Measurements from ENCODE around the gene DNAJC16.
A peak's percentile ranks its signal among the peaks of the same experiment; 100 is the strongest.
"Not testable (repeated sequence)": the region's sequence is repeated elsewhere in the genome, so short reads cannot be mapped to it uniquely, and the experiment has no call there.

Gene DNAJC16

DNA sequence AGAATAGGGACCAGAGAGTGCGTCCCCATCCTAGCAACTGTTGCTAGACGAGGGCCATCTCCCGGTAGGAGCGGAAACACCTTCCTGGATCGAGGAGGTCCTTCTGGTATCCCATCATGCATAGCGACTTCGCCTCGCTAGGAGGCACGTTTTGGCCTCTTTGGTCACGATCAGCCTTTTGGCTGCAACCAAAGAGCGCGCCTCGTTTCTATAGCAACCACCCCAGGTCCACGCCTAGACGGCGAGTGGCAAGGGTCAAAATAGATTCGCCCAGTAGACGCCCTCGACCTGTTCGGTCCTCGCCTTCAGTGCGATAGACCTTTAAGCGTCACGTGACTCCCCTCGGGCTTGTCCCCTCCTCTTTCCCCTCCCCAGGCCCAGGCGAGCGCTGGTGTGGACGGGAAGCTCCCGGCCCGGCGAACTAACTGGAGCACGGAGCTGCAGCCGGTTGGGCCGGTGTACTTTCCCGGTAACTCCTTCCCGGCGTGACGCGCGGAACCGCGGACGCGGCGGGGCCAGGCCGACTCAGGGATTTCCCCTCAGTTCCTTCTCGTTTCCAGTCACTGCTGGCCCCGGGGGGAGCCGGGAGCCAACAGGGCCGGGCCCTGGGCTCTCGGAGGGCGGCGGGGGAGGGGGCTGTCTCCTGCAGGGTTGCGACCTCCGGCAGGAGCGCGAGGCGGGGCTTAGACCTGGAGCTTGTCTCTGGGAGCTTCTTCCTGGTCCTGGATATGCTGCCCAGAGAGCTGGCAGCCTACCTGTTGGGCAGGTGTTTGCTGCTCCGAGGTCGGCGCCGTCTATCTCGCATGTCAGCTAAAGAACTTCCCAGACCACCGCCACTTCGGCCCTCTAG is at the start of gene DNAJC16:
Gene DNAJC16, plus strand, starts transcription at position 359 of the 850 bp plus-strand sequence. CDS start 2,258 bp downstream, outside the sequence.
- DNase-seq, result peak; percentile 94

DNA sequence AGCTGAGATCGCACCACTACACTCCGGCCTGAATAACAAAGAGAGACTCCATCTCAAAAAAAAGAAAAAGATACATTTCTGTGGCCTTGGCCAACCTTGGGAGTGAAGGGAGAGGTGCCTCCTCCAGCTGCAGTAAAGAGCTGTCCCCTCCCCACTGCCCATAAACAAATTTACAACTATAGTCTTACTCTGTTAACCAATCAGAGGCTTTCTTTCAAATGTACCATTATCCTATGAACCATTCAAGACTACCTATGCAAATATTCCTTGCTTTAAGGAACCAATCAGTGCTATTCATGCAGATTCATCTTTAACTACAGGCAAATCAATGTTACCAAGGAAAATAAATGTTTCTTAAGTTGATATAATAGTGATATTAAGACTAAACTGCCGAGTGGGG is 49.7 kb upstream of the DNAJC16 start:
- DNase-seq, result no peak

DNA sequence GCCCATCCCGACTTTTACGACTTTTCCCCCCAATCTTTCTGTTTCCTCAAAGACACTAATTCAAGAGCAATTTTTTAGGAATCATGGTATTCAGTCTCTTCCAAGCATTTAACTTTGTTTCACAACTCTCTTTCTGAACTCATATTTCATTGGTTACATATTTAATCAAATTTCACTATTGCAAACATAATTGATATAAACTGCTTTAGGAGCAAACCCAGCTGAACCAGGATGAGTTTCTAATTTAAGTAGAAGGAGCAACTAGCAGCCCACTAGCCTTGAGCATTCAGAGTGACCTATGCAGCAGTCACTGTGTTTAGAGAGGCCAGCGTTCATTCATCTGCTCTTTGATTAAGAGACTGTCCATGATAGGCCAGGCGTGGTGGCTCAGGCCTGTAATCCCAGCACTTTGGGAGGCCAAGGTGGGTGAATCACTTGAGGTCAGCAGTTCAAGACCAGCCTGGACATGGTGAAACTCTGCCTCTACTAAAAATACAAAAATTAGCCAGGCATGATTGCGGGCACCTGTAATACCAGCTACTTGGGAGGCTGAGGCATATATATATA is 48.9 kb upstream of the DNAJC16 start:
- no peak for DNase-seq

DNA sequence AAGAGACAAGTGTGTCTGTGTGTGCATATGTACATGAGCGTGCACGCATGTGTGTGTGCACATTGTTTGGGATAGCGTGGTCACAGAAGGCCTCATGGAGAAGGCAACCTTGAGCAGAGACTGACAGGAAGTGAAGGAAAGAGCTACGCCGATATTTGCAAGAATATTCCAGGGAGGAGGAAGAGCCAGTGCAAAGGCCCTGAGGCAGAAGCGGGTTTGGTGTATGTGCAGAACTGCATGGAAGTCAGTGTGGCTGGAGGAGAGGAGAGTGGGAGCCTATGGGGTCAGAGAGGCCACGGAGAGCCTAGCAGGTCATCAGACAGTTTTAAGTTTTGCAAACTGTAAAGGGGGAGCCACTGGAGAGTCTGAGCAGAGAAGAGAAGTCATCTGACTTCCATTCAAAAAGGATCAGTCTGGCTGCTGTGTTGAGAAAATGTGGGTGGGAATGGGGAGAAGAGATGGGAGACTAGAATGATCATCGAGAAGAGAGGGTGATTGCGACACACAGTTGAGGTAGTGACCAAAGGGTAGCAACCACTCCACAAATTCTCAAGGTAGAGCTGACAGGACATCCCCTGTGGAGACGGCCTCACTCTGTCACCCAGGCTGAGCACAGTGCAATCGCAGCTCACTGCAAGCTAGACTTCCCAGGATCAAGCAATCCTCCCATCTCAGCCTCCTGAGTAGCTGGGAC is 46.8 kb upstream of the DNAJC16 start:
- no peak for DNase-seq

DNA sequence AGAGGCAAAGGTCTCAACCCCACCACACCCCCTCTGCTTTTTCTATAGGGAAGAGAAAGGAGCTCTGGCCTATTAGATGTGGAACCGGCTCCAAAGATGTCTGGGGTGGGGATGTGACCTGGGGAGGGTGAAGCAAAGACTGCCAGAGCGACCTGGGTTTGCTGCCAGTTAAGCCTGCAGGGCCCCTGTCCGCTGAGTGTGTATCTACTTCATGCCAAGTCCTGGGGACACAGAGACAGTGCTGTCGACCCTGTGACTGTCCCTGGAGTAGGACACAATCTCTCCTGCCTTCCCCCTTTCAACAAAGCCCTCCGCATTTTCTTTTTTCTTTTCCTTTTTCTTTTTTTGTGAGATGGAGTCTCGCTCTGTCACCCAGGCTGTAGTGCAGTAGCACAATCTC is 44.2 kb upstream of the DNAJC16 start:
- not testable (repeated sequence) for DNase-seq

DNA sequence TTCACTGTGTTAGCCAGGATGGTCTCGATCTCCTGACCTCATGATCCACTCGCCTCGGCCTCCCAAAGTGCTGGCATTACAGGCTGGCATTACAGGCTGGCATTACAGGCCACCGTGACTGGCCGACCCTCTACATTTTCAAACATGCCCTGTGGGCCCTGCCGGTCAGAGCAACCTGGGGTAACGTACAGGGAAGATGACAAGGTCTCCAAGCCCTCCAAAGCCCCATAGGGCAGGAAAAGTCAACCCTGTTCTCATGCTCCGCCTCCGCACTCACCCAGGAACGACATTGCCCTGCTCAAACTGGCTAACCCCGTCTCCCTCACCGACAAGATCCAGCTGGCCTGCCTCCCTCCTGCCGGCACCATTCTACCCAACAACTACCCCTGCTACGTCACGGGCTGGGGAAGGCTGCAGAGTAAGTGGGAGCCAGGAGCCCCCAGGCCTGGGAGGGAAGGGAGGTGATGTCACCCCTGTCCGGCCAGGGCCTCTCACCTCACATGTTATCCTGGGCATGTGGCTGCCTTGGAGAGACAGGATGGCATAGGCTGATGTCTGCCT is 43.6 kb upstream of the DNAJC16 start:
- DNase-seq, result not testable (repeated sequence)

DNA sequence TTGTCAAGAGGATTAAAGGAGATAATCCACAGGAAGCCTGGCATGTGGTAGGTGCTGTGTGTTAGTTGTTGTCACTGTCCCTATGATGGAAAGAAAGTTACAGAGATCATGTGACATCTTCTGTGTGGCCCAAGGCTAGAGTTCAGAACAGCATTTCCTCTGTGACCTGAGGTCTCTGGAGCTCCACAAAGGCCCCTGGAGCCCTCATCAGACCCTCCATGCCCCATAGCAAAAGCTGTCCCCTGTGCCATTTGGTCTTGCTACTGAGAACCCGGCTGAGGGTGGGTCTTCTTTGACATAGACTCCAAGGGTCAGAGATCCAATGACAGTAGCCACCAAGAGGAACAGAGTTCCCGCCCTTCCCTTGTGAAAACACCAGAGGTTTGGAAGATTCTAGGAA is 42.7 kb upstream of the DNAJC16 start:
- DNase-seq, result no peak

DNA sequence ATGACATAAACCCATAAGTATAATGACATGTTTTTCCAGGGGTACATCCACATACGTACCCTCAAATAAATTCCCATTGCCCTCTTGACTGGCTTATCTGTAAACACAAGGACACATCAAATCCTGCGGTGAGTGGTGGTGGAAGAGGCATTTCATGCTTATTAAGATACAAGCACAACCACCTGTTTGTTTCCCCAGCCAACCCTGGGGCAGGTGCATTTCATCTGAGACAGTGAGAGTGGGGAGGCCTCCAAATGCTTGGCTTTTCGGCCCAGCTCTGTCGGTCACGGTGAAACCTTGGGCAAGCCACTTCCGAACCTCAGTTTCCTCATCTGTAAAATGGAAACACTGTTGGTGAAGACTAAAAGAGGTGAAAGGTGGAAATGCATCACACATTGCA is 42.2 kb upstream of the DNAJC16 start:
- not testable (repeated sequence) for DNase-seq

DNA sequence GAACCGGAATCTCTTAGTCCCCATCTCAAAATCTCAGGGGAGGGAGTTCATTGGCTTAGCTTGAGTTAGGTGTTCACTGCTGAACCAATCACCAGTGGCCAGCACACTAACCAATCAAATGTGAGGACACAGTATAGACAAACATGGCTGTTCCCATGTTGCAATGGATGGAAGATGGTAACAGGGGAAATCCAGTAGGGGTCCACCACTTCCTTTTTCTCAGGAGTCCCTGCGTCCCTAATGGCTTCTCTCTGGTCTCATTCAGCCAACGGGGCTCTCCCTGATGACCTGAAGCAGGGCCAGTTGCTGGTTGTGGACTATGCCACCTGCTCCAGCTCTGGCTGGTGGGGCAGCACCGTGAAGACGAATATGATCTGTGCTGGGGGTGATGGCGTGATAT is 41.0 kb upstream of the DNAJC16 start:
- DNase-seq, result no peak

DNA sequence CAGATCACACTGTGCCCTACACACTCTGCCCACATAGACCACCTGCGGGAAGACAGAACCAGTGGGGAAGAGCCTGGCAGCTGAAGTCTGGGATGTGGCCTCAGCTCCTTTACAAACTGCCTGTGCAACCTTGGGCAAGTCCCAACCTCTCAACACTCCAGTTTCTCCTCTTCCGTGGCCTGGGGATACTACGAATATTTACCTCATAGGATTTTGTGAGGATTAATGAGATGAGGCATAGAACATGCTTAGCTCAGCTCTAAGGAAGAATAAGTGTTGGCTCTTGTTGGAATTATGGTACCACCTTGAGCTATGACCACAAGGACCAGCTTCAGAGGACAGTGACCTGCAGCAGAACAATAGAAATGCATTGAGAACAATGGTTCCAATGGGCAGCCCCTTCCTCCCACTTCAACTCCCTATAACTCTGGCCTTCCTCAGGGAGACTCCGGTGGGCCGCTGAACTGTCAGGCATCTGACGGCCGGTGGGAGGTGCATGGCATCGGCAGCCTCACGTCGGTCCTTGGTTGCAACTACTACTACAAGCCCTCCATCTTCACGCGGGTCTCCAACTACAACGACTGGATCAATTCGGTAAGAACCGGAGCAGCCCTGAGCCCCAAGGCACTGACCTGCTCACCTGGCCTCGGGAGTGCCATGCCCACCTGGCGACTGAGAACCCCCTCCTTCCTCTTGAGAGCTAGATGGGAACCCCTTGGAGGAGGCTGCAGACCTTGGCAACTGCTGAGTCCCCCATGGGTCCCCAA is 39.6 kb upstream of the DNAJC16 start:
- DNase-seq, result not testable (repeated sequence)

DNA sequence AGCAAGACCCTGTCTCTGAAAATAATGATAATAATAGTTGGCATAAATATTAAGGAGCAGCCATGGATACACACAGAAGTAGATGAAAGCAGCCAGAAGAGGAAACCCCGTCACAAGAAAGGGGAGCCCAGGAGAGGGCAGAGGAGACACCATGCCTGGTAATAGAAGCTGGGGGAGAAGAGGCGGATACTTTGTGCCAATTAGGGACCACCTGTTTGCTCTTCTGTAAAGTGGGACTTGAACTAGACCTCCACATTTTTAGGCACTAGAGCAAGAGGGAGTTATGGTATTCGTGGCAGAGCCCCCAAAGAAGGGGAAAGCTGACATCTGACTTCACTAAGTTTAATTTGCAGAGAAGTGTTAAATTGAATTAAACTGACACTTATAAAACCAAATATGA is 38.3 kb upstream of the DNAJC16 start:
- no peak for DNase-seq

DNA sequence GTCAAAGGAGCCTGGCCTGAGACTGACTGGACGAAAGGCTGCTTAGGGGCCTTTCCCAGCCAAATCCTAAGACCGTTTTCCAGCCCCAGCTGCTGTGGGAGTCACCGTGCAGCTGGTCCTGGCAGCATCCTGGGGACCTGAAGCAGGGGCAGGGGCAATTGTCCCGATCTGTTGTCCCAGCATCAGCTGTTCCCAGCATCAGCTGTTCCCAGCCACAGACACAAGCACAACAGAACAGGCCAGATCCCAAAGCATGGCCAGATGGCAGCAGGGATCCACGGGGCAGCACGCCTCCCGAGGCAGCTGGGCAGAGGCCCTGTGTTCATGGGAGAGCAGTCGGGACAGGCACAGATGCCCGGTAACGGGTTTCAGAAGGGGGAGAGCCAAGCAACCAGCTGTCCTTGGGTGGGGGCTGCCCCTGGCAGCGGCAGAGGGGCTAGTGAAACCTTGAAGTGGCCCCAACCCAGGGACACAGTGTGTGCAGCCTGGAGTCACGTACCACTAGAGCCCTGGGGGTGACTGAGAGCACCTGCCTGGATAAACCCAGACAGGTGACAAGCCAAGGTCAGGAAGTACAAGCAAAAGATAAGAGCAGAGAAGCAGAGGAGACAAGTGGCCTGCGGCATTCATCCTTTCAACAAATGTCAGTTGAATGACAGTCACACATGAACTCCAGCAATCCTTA is 37.5 kb upstream of the DNAJC16 start:
- no peak for DNase-seq

DNA sequence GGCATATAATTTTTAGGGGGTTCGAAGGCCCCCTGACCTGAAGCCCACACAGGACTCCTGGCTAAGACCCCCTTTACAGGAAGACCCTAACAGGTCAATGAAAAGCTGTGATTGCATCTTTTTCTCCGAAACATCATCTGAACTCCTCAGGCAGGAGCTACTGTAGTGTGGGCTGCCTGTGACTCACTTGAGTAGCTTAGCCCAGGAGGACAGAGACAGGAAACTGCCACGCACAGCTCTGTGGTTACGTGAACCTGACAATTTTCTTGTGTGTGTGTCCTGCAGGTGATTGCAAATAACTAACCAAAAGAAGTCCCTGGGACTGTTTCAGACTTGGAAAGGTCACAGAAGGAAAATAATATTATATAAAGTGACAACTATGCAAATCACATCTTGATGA is 35.6 kb upstream of the DNAJC16 start:
- not testable (repeated sequence) for DNase-seq

DNA sequence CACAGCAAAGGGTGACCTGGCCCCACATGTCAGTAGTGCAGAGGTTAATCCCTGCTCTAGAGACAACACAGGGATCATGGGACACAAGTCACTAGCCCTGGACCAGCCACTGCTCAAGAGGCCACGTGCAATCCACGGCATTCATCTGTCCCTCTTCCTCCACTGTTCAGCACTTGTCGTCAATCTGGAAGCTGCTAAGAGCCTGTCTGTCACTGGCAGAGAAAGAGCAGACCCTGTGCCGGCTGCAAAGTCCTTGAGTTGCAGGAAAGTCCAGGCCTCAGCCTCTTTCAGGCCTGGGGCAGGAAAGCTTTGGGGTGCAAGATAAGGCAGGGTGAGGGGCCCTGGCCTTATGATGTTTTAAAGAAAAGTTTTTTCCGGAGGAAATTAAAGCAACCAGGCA is 34.1 kb upstream of the DNAJC16 start:
- no peak for DNase-seq

DNA sequence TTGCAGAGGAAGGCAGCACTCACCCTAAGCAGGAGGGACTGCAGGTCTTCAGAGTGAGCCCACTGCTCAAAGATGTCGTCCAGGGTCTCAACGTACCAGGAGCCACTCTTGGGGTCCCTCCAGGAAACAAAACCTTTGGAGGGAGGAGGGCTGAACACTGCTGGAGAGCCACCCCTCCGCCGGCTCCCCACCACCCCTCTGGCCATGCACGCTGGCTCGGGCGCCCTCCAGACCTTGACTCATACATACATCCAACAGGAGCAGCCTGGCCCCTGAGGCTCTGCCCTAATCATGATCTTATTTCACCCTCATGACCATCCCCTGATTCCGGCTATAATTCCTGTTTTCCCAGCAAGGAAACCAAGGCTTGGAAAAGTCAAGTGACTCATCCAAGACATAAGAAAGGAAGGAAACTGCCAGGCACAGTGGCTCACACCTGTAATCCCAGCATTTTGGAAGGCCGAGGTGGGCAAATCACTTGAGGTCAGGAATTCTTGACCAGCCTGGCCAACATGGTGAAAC is 32.7 kb upstream of the DNAJC16 start:
- no peak for DNase-seq

DNA sequence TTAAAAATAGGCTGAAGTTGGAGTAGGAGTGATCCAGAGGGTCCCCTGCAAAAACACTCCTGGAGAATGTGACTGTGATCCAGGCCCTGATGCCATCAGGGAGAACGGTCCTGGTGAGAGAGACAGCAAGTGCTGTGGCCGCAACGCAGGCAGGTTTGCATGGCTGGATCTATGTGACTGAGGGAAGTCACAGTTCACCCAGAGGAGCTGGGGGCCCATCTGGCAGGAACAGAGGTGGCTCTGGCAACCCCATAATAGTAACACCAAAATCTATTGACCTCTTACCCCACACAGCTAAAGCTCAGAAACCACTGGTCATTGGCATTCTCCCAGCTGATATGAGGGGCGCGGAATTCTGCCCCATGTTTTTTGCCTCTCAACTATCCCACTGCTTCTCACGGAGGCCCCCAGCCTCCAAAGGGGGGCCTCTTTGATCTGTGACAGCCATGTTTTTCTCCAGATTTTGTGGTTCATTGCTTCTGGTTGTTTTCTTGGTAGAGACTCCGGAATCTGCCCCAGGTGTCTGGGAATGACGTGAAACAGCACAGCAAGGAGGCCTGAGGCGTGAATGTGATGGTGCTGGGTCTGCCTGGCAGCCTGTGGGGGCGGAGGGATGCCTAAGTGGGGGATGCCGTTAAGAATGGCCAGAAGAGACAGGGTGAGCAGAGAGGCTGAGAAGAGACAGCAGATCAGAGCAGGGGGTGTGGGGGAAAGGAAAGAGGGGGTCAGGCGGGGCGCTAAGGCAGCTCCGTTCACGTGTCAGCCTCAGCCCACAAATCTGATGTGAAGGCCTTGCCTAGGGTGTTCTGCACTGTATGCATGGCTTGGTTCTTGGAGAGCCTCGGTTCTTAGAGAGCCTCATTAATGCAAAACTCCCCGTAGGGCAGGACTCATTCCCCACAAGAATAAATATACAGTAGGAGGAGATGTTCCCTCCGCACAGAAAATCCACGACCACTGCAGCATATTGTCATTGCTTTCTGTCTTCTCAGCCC is 26.2 kb upstream of the DNAJC16 start:
- DNase-seq, result no peak

DNA sequence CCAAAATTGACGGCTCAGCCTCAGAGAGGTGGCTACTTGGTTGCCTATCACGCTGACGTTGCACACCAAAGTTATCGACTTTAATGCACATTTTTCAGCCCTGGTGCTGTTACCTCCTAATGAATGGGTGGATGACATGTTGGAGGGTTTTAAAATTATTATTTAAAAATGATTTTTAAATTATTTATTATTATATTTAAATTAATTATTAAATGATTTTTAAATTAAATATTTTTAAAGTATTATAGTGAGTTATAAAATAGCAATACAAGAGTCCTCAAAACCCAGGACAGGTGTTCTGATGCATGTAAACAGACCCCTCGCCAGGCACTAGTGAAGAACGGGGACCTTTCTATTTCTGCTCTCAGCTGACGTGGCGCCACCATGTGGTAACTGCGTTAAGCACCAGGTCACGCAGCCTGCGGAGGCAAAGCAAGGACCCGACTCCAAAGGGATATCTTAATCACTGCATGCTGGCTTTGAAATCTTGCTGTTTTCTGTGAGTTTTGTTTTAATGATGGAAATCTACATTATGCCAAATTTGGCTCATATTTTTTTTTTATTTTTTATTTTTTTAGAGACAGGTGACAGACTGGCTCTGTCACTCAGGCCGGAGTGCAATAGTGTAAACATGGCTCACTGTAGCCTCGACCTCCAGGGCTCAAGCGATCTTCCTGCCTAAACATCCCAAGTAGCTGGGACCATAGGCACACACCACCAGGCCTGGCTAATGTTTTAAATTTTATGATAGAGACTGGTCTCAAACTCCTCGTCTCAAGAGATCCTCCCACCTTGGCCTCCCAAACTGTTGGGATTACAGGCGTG is 25.2 kb upstream of the DNAJC16 start:
- peak; percentile 53 for DNase-seq

DNA sequence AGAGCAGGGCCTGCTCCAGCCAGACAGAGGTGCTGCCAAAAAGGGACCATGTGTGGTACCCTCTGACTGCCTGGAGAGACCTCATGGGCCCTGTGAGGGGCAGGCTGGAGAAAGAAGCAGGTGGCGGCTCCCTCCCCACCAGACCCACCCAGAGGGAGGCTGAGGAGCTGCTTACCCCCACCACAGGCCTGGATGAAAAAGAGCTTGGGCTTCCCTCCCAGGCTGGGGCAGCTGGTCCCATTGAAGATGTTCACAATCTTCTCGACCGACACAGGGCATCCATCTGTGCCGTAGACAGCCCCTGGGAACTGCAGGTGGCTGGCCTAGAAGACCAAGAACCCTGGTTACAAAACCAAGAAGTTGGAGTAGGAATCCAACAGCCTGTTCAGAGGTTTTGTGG is 22.2 kb upstream of the DNAJC16 start:
- DNase-seq, result no peak

DNA sequence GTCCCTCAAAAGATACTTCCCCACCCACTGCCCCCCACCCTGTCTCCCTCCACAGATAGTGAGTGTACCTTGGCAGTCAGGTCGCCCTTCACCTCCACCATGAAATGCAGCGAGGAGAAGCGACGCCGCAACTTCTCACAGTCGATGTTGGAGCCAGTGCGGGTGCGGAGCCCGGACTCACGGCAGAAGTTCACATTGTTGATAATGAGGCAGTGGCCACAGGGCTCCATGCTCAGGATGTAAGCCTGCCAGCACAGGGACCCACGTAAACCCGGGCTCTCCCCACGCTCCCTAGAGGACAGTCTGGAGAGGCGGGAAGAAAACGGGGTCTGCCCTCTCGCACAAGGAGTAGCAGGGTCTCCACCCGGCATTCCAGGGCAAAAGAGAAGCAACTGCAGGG is 19.8 kb upstream of the DNAJC16 start:
- no peak for DNase-seq

DNA sequence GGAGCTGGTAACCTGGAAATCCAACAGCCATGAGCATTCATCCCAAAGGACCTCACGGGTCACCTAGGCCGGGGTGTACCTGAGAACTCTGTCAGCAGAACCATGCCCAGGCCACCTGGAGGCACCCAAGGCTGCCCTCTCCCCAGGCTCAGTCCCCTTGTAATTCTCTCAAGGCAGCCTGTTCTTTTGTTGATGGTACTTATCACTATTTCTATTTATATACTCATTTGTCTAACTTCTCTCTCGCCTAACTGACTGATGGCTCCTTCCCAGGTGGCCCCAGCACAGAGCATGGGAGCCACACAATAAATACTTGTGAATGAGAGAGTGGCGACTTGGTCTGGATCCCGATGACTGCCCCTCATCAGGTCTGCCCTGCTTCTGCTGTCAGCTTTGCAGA is 19.4 kb upstream of the DNAJC16 start:
- no peak for DNase-seq
